Stimulated activated CD4-positive, alpha-beta T cell treated with anti-CD3 and anti-CD28 coated beads, Interleukin-1b, Interleukin-23, amount 100 ng/mL, for 48 hours (primary cell): Measurements from ENCODE around the gene VCPKMT.

Source experiments
- DNase-seq: peaks from one replicate; pipeline ENCODE4 v3.0.0-alpha.2; 2020

The VCPKMT gene

DNA sequence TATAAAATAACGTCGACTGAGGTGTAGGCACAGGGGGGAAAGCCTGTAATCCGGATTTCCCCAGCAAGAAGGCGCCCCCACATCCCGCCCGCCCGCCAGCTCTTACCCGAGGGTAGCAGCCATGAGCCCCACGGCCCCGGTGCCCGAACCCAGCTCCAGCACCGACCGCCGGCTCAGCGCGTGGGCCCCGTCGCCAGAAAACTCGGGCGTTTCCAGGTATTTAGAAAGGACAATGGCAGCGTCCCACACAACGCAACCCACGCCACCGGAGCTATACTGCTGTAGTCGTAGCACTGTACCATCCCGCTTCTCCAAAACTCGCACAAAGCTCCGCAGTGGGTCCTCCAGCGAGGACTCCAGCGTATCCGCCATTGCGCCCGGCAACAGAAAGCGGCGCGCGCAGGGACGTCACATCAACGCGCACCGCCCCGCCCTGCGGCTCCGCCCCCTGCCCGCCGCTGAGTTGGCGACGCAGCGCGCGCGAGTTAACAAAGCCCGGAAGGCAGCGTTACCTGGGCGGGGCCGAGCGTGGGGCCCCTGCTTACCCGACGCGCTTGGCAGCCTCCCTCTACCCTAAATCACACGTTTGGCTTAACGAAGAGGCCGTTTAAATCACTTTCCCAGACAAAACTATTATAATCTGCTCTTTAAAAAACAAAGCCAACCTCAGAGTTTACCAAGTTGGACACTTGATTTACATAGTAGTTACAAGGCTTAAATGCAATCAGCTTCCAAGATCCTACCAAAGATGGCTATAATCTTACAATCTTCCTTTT, at the start of gene VCPKMT:
Gene VCPKMT, minus strand, starts transcription at position 392 of the 776 bp plus-strand sequence. Its CDS starts 20 bp downstream, at position 372.
- DNase-seq: peak; percentile 94

- DNase-seq: no peak
Measured at GRCh38 chr14:50156111-50156510, 39.7 kb upstream of the VCPKMT start.

DNA sequence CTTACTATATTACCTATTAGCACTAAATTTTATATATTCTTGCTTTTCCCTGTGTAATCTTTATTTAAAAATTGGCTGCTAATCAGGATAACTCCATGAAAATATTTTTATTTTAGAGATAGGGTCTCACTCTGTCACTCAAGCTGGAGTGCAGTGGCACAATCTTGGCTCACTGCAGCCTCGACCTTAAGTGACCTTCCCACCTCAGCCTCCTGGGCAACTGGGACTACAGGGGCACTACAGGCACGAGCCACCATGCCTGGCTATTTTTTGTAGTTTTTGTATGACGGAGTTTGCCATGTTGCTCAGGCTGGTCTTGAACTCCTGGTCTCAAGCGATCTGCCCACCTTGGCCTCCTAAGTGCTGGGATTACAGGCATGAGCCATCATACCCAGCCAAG, 32.4 kb upstream of the VCPKMT start:
- DNase-seq: no peak

- no peak for DNase-seq
Measured at GRCh38 chr14:50139192-50139591, 22.8 kb upstream of the VCPKMT start.

GRCh38 chr14:50127802-50128201, 11.4 kb upstream of the VCPKMT start:
- DNase-seq: no peak

DNA sequence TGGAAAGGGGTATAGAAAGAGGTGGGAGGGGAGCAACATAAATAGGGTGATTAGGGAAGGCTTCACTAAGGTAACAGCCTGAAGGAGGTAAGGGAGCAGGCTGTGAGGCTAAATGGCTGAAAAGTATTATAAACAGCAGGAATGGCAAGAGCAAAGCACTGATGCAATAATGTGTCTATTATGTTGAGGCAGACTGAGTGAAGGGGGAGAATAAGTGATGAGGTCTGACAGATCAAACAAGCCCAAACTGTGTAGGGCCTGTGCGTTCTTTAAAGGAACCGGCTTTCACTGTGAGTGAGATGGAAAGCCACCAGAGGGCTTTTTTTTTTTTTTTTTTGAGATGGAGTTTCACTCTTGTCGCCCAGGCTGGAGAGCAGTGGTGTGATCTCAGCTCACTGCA, 6.7 kb upstream of the VCPKMT start:
- no peak for DNase-seq

DNA sequence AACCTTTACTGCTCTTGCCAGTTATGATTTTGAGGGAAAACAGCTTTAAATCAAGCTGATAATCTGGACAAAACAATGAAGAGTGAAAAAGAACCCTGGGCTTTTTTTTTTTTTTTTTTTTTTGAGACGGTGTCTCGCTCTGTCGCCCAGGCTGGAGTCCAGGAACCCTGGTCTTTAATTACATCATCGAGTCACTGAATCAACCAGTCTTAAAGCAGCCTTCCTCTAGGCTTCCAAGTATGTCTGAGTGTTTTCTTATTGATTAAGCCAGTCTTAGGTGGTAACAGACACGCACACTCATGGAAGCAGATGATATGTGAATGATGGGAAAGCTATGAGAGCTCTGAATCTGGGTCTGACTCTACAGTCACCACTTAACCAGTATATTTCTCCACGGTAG, 5.9 kb upstream of the VCPKMT start:
- no peak for DNase-seq

- DNase-seq: no peak
Measured at GRCh38 chr14:50121486-50121885, 5.1 kb upstream of the VCPKMT start.

- DNase-seq: no peak
Measured at GRCh38 chr14:50117456-50117855, 1.1 kb upstream of the VCPKMT start.

DNA sequence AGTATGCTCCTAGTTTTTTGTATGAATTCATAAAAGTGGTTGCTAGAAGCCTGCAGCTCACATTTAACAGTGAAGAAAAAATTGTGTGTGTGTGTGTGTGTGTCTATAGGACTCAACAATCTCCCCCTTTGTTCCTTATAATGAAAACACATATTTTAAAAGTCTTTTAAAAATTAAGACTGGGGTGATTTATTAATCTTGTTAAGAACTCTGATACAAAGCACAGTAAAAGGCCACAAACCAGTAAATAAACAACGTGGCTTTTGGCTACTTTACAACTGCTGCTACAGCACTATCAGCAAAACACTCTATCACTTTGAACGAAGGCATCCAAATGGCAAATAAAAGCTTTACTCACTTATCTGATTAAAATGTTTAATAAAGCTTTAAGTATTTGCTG, 594 bp upstream of the VCPKMT start:
- no peak for DNase-seq

- no peak for DNase-seq
Measured at GRCh38 chr14:50113381-50114035, 2.9 kb downstream of the VCPKMT start.

- no peak for DNase-seq
Measured at GRCh38 chr14:50110323-50111037, 5.9 kb downstream of the VCPKMT start.

- DNase-seq: no peak
Measured at GRCh38 chr14:50109342-50109741, 7.0 kb downstream of the VCPKMT start.

GRCh38 chr14:50107850-50108249, 8.5 kb downstream of the VCPKMT start:
- DNase-seq: no peak

DNA sequence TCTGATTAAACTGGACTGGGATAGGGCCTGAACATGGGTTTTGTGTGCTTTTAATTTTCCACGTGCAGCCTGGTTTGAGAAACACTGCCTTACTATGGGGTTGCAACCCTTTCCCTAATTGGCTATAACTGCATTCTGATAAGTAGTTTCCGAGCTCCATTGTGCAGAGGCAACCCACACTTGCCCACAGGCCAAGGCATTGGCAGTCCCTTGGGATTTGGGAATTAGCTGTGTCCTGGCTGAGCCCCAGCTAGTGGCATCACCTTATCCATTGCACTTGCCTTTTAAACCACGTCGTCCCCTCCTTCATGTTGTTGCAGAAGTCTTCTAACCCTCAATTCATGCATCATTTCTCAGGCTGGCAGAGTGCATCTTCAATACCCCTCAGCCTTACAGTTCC, 10.2 kb downstream of the VCPKMT start:
- DNase-seq: no peak

DNA sequence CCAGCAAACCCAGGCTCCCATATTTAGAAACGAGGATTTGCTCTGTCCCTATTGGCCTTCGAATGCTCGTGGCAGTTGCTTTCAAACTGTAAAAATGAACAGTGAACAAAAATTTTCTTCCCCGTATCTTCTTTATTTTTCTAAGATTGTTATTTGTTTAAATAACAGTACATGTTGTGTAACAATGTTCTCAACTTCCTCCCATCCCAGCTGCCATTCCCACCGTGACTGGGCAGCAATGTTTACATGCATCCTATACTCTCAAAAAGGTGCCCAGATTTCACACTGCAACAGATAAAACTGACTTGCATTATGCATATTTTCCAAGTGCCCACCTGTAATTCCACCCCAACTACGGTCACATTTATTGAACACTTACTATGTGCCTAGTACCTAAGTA, 12.8 kb downstream of the VCPKMT start:
- no peak for DNase-seq

GRCh38 chr14:50101417-50101816, 15.0 kb downstream of the VCPKMT start:
- DNase-seq: no peak

GRCh38 chr14:50100805-50101204, 15.6 kb downstream of the VCPKMT start:
- DNase-seq: no peak

GRCh38 chr14:50099335-50099734, 17.0 kb downstream of the VCPKMT start:
- DNase-seq: no peak

DNA sequence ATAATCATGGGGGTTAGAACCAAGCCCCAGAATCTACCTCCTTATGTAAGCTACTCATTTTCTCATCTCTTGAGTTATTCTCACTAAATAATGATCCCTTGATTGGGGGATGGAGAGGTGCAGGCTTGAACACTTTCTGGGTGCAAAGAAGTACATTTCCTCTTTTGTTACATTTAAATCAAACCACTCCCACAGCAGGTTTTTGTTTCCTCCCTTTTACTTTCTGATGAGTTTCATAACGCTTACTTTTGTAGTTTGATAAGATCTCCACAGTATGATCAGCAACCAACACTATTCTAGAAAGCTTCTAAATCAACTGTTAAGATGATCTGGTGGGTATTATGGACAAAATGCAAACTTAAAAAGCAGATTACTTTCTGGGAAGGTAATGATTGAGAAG, 20.5 kb downstream of the VCPKMT start:
- DNase-seq: no peak

DNA sequence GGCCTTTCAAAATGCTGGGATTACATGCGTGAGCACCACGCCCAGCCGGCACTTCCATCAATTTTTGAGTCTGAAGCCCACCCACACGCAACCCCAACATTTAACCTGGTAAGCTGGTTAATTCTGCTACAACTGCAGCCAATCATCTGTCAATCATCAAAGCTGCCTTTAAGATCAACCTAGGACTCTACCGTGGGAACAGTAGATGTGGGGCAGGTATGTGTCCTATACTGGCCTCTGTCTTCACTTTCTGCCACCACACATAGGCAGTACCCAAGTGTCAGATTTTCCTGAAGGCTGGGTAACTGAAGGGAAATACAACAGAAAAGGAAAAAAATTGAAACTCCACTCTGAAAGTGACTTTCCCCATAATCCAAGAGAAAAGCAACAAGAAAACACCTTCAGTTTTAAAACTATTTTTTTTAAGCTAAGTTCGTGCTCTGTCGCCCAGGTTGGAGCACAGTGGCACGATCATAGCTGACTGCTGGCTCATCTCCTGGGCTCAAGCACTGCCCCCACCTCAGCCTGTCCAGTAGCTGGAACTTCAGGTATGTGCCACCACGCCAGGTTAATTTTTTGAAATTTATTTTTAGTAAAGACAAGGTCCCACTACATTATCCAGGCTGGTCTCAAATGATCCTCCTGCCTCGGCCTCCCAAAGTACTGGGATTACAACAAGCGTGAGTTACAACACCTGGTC, 22.2 kb downstream of the VCPKMT start:
- no peak for DNase-seq

DNA sequence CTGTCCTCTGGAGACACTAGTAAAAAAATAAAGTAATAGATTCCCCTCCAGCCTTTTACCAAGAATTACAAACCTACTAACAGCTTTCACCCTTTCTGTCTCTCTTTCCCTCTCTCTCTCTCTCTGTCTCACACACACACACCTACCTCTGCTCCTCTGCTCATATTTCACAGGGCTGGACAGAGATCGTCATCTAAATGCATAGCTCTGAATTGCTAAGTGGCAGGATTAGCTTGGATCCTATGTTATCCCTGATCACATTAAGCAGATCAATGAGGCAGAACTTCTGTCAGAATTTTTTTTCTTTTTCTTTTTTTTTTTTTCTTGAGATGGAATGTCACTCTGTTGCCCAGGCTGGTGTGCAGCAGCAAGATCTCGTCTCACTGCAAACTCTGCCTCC, 22.9 kb downstream of the VCPKMT start:
- no peak for DNase-seq

- DNase-seq: no peak
Measured at GRCh38 chr14:50092006-50092555, 24.3 kb downstream of the VCPKMT start.
